Neuronal stem cell (in vitro differentiated cells): ENCODE data around the gene WDR5B.

ENCODE experiments used
- DNase-seq: peaks from one replicate; pipeline ENCODE4 v3.0.0-alpha.2; 2013; ENCODE audit warnings: low spot score
- H2AFZ ChIP-seq: one replicate; pipeline ENCODE4 v1.6.1; 2013; ENCODE audit warnings: mild to moderate bottlenecking, low read length, inconsistent platforms
- H2AK5ac ChIP-seq: 2 replicates; pipeline ENCODE4 v1.6.1; 2013; ENCODE audit warnings: low read depth, mild to moderate bottlenecking, inconsistent platforms, low read length, moderate library complexity, mixed read lengths
- H2BK120ac ChIP-seq: 2 replicates; pipeline ENCODE4 v1.6.1; 2013; ENCODE audit warnings: low read depth, mild to moderate bottlenecking, inconsistent platforms, low read length, moderate library complexity, mixed read lengths
- H2BK12ac ChIP-seq: one replicate; pipeline ENCODE4 v1.6.1; 2013; ENCODE audit warnings: low read length, inconsistent platforms
- H2BK15ac ChIP-seq: 2 replicates; pipeline ENCODE4 v1.6.1; 2013; ENCODE audit warnings: mild to moderate bottlenecking, low read length, inconsistent platforms, mixed read lengths
- H2BK5ac ChIP-seq: one replicate; pipeline ENCODE4 v1.6.1; 2013; ENCODE audit warnings: inconsistent platforms, mild to moderate bottlenecking, low read length, moderate library complexity
- H3K14ac ChIP-seq: one replicate; pipeline ENCODE4 v1.6.1; 2013; ENCODE audit warnings: low read length, inconsistent platforms
- H3K18ac ChIP-seq: 2 replicates; pipeline ENCODE4 v1.6.1; 2013; ENCODE audit warnings: low read length, inconsistent platforms
- H3K23ac ChIP-seq: 2 replicates; pipeline ENCODE4 v1.6.1; 2013; ENCODE audit warnings: low read depth, mild to moderate bottlenecking, mixed read lengths, low read length, inconsistent platforms; ENCODE audit not compliant: poor library complexity
- H3K27ac ChIP-seq: replicated peaks from 3 replicates; pipeline ENCODE4 v1.5.1; 2013; ENCODE audit warnings: low read length, inconsistent platforms
- H3K27me3 ChIP-seq, 3 experiments: 2 replicates each; pipeline ENCODE4 v1.6.1; 2013; ENCODE audit warnings: low read length in 3 of 3, mild to moderate bottlenecking in 2 of 3, inconsistent platforms in 1 of 3, low read depth in 1 of 3, mixed read lengths in 1 of 3, moderate library complexity in 1 of 3; ENCODE audit not compliant: control insufficient read depth in 3 of 3, insufficient read depth in 3 of 3
- H3K36me3 ChIP-seq, 2 donors: replicated peaks in 1 of 2; 2 replicates each; pipeline ENCODE4 v1.6.1; 2013; ENCODE audit warnings: low read length in 2 of 2; ENCODE audit not compliant: control insufficient read depth in 2 of 2, insufficient read depth in 2 of 2
- H3K4ac ChIP-seq: 2 replicates; pipeline ENCODE4 v1.6.1; 2013; ENCODE audit warnings: inconsistent platforms, mild to moderate bottlenecking, low read length, moderate library complexity
- H3K4me1 ChIP-seq, 2 donors: 1 replicate in 1 of 2; 2 replicates in 1 of 2; pipeline ENCODE4 v1.6.1; 2013; ENCODE audit warnings: low read length in 2 of 2, low read depth in 1 of 2; ENCODE audit not compliant: control insufficient read depth in 2 of 2, insufficient read depth in 1 of 2
- H3K4me2 ChIP-seq: one replicate; pipeline ENCODE4 v1.6.1; 2013; ENCODE audit warnings: mild to moderate bottlenecking, low read length, inconsistent platforms; ENCODE audit not compliant: insufficient read depth, poor library complexity, severe bottlenecking
- H3K4me3 ChIP-seq, 2 donors: 2 replicates each; pipeline ENCODE4 v1.5.1; 2013; ENCODE audit warnings: low read length in 2 of 2, mild to moderate bottlenecking in 2 of 2, inconsistent platforms in 1 of 2, moderate library complexity in 1 of 2
- H3K79me1 ChIP-seq: one replicate; pipeline ENCODE4 v1.6.1; 2013; ENCODE audit warnings: low read depth, mild to moderate bottlenecking, inconsistent platforms, low read length, moderate library complexity
- H3K9ac ChIP-seq: one replicate; pipeline ENCODE4 v1.6.1; 2013; ENCODE audit warnings: mild to moderate bottlenecking, low read depth, low read length, inconsistent platforms; ENCODE audit not compliant: poor library complexity
- H3K9me3 ChIP-seq, 2 donors: replicated peaks in 1 of 2; 2 replicates each; pipeline versions ENCODE3 to v1.6.1; 2013; ENCODE audit warnings: low read length in 2 of 2, mild to moderate bottlenecking in 2 of 2, inconsistent platforms in 1 of 2, low read depth in 1 of 2, mixed read lengths in 1 of 2, moderate library complexity in 1 of 2; ENCODE audit not compliant: control insufficient read depth in 2 of 2, insufficient read depth in 1 of 2
- H4K8ac ChIP-seq: one replicate; pipeline ENCODE4 v1.6.1; 2013; ENCODE audit warnings: low read depth, mild to moderate bottlenecking, inconsistent platforms, low read length, moderate library complexity
- H4K91ac ChIP-seq: one replicate; pipeline ENCODE4 v1.6.1; 2013; ENCODE audit warnings: low read length, low read depth, mild to moderate bottlenecking, inconsistent platforms; ENCODE audit not compliant: poor library complexity
- WGBS, 2 donors: extraction: QIAGEN DNeasy Blood & Tissue Kit; methylation state at CpG; one replicate each; pipeline ENCODE4 v1.1.7; 2013; ENCODE audit warnings: missing lambda C conversion rate in 2 of 2, mixed read lengths in 1 of 2; ENCODE audit not compliant: insufficient read length in 2 of 2, insufficient replicate concordance in 1 of 2; ENCODE audit errors: extremely low coverage in 2 of 2; 5-methylcytosine and 5-hydroxymethylcytosine counted together

Gene WDR5B

DNA sequence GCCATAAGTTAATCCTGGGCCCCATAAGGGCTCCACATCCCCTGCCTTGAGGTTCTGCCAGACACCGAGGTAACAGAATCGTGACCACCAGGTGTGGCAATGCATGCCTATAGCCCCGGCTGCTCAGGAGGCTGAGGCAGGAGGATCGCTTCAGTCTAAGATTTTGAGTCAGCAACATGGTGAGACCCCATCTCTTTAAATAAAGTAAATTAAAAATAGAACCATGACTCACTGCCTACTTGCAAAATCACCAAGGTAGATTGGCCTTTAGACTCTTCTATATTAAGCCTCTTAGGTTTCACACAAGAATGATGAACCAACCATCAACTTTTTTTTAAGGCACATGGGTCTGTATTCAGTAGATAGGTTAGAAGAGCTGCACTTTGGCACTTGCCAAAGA, 9.7 kb downstream of the WDR5B start:
- H3K4me2 ChIP-seq, result no peak overlapping the region
- peaks cover 0 to 3% of the 10 kb centered on the region in 2 donors for H3K4me1 ChIP-seq
- no peak overlapping the region for H3K14ac ChIP-seq
- DNase-seq, result no peak
- H3K36me3 ChIP-seq, result peaks cover 0 to 47% of the 10 kb centered on the region in 2 donors
- no peak overlapping the region for H3K4ac ChIP-seq
- H3K9ac ChIP-seq, result no peak overlapping the region
- H2BK12ac ChIP-seq, result no peak overlapping the region
- no peak overlapping the region for H2BK120ac ChIP-seq
- no peak overlapping the region for H3K18ac ChIP-seq
- no peak overlapping the region for H3K27ac ChIP-seq
- no peak overlapping the region for H4K8ac ChIP-seq
- no peak overlapping the region for H3K23ac ChIP-seq
- no peak overlapping the region for H2AFZ ChIP-seq
- no peaks in the 10 kb centered on the region for H3K27me3 ChIP-seq
- no CpG with 5 or more reads among the region's 4 CpGs for WGBS, 2 donors
- H2BK5ac ChIP-seq, result no peak overlapping the region
- H3K9me3 ChIP-seq, result no peaks in the 10 kb centered on the region
- H2AK5ac ChIP-seq, result no peak overlapping the region
- H3K4me3 ChIP-seq, result no peak overlapping the region
- no peak overlapping the region for H4K91ac ChIP-seq
- H3K79me1 ChIP-seq, result no peaks in the 10 kb centered on the region
- no peak overlapping the region for H2BK15ac ChIP-seq

DNA sequence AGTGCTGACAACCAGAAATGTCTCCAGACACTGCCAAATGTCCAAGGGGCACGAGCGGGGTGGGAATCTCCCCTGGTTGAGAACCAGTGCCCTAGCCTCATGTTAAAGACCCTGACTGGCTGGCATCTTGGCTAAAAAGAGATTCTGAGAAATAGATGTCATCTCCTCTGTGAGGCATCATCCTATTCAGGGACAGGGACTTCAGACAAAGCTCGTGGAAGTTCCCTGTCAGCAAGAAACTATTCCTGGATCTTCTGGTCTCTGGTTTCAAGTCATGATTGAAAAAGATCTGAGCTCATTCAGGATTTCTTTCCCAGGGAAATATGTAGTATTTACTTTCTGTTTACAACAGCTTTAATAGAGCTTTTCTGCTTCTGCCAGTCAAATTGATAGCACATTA, 10.8 kb downstream of the WDR5B start:
- Histone ChIP-seq H2AK5ac (no peak overlapping the region), H3K23ac (no peak overlapping the region), H4K8ac (no peak overlapping the region), H3K14ac (no peak overlapping the region), H3K4me3 (no peak overlapping the region), H3K4ac (no peak overlapping the region), H2AFZ (no peak overlapping the region), H3K4me2 (no peak overlapping the region), H4K91ac (no peak overlapping the region), H3K4me1 (peaks cover 0 to 3% of the 10 kb centered on the region in 2 donors), H2BK12ac (no peak overlapping the region), H3K27ac (no peak overlapping the region), H3K9me3 (no peaks in the 10 kb centered on the region), H3K9ac (no peak overlapping the region), H2BK120ac (no peak overlapping the region), H3K18ac (no peak overlapping the region), H2BK5ac (no peak overlapping the region), H3K27me3 (no peaks in the 10 kb centered on the region), H3K36me3 (peaks cover 0 to 35% of the 10 kb centered on the region in 2 donors), H2BK15ac (no peak overlapping the region), H3K79me1 (no peaks in the 10 kb centered on the region)
- no peak for DNase-seq
- no CpG with 5 or more reads among the region's 3 CpGs for WGBS, 2 donors

DNA sequence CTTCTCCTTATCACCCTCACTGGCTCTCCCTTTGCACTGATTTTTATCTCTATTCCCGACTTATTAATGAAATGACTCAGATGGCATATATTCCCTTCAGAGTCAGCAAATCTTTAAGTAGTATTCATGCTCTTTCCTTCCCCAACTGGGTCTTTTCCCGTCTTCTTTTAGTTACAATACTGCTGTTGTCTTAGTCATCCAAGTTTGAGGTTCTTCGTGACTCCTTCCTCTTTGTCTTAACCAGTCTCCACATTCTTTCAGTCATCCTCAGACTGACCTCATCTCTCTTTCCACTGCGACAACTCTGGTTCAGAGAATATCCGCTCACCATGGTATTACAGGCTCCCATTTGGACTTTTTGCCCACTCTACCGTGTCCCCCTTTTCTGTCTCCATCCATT, 12.4 kb downstream of the WDR5B start:
- H3K36me3 ChIP-seq, result peaks cover 0 to 26% of the 10 kb centered on the region in 2 donors
- no peak overlapping the region for H3K27ac ChIP-seq

DNA sequence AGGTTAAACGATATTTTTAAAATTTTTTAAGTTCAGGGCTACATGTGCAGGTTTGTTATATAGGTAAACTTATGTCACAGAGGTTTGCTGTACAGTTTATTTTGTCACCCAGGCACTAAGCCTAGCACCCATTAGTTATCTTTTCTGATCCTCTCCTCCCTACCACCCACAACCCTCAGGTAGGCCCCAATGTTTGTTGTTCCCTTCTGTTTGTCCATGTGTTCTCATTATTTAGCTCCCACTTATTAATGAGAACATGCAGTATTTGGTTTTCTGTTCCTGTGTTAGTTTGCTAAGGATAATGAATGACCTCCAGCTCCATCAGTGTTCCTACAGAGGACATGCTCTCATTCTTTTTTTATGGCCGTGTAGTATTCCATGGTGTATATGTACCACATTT, 16.9 kb downstream of the WDR5B start:
- H2BK120ac ChIP-seq, result no peak overlapping the region
- no peak overlapping the region for H2AK5ac ChIP-seq
- H3K4me1 ChIP-seq, result peaks cover 0 to 2% of the 10 kb centered on the region in 2 donors
- no peak overlapping the region for H3K4me3 ChIP-seq
- no peaks in the 10 kb centered on the region for H3K9me3 ChIP-seq
- H2BK12ac ChIP-seq, result no peak overlapping the region
- no peaks in the 10 kb centered on the region for H3K27me3 ChIP-seq
- no peak overlapping the region for H3K14ac ChIP-seq
- no peaks in the 10 kb centered on the region for H3K79me1 ChIP-seq
- no peak overlapping the region for H3K4me2 ChIP-seq
- no peak overlapping the region for H4K8ac ChIP-seq
- WGBS, 2 donors, result 100% methylated on average over 1 of the region's 2 CpGs; no CpG with 5 or more reads in 1 of the 2 donors
- H2AFZ ChIP-seq, result no peak overlapping the region
- no peak overlapping the region for H3K27ac ChIP-seq
- no peak overlapping the region for H2BK15ac ChIP-seq
- no peak overlapping the region for H2BK5ac ChIP-seq
- H3K23ac ChIP-seq, result no peak overlapping the region
- H3K36me3 ChIP-seq, result no peaks in the 10 kb centered on the region
- DNase-seq, result no peak
- no peak overlapping the region for H3K18ac ChIP-seq
- no peak overlapping the region for H4K91ac ChIP-seq
- H3K4ac ChIP-seq, result no peak overlapping the region
- no peak overlapping the region for H3K9ac ChIP-seq

More for the DNA sequence above, 12.4 kb downstream of the WDR5B start:
- Histone ChIP-seq H3K23ac (no peak overlapping the region), H3K18ac (no peak overlapping the region), H2BK15ac (no peak overlapping the region), H2AFZ (no peak overlapping the region), H3K9ac (no peak overlapping the region), H3K27me3 (no peaks in the 10 kb centered on the region), H4K8ac (no peak overlapping the region), H3K79me1 (no peaks in the 10 kb centered on the region), H3K4me3 (no peak overlapping the region), H3K4me2 (no peak overlapping the region), H3K4me1 (no peaks in the 10 kb centered on the region), H2AK5ac (no peak overlapping the region), H3K4ac (no peak overlapping the region), H2BK120ac (no peak overlapping the region), H2BK5ac (no peak overlapping the region), H3K14ac (no peak overlapping the region), H3K9me3 (no peaks in the 10 kb centered on the region), H4K91ac (no peak overlapping the region), H2BK12ac (no peak overlapping the region)
- WGBS, 2 donors, result no CpG with 5 or more reads among the region's 6 CpGs
- no peak for DNase-seq
